HL-60/S4 treated with retinoic acid at 250 ng/mL for 4 days and 3 days (cell line): ENCODE measurements around the gene UMODL1.

Source experiments
- in situ Hi-C: fragments of 300-500 bp; cut with MboI; formaldehyde crosslinking; loops from 2 replicates; pipeline ENCODE4 v1.7.0; 2022; ENCODE audit warnings: low sequenced_read_pairs

UMODL1 gene

DNA sequence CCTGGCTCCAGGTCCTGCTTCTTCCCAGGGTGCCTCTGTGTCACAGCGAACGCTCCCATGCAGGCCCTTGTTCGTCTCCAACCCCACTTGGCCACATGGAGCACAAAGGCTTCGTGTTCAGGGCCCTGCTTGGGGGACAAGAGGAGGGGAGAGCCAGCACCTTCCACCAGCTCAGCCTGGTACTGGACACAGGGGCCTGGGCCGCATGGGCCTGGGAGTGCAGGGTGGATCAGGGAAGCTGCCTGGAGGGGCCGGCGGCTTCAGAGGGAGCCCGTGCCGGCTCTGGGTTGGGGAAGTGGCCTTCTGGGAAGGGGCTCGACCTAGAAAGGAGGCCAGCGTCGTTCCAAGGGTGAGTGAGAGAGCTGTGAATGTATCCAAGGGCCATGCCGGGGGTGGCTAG, 53.0 kb downstream of the UMODL1 start:
- in situ Hi-C loops = loop anchor here (25.0 kb wide), 1 partner anchor 512 kb away; no protein-coding TSS in a partner anchor

DNA sequence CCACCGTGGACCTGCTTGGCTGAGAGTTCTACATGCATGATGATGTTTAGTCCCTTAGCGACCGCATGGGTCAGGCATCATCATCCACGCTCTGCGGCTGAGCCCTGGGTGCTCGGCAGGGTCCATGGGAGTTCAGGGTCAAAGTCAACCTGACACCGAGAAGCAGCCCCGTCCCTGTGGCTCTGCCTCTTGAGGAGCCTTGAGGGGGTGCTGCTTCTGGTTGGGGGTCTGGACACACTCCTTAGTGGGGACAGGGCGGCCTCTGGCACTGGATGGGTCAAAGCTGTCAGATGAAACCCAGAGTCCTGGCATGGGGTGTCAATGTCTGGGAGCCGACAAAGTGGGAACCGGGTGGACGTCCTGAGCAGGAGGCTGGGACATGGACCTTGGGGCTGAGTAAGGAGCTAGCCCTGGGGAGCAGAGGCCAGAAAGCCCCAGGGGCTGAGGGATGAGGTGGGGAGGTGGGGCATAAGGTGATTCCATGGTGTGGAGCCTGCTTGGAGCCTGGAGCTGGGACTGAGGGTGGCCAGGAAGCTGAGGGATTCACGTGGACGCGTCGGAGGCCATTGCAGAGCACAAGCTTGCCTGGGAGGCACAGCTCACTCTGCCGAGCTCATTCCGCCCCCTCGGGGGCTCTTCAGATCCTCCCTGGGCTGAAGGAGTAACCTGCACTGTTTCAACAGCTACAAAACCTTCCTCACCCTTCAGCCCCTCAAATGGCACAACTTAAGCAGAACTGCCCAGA, 53.9 kb downstream of the UMODL1 start:
- in situ Hi-C loops = loop anchor here (25.0 kb wide), 1 partner anchor 513 kb away; no protein-coding TSS in a partner anchor

DNA sequence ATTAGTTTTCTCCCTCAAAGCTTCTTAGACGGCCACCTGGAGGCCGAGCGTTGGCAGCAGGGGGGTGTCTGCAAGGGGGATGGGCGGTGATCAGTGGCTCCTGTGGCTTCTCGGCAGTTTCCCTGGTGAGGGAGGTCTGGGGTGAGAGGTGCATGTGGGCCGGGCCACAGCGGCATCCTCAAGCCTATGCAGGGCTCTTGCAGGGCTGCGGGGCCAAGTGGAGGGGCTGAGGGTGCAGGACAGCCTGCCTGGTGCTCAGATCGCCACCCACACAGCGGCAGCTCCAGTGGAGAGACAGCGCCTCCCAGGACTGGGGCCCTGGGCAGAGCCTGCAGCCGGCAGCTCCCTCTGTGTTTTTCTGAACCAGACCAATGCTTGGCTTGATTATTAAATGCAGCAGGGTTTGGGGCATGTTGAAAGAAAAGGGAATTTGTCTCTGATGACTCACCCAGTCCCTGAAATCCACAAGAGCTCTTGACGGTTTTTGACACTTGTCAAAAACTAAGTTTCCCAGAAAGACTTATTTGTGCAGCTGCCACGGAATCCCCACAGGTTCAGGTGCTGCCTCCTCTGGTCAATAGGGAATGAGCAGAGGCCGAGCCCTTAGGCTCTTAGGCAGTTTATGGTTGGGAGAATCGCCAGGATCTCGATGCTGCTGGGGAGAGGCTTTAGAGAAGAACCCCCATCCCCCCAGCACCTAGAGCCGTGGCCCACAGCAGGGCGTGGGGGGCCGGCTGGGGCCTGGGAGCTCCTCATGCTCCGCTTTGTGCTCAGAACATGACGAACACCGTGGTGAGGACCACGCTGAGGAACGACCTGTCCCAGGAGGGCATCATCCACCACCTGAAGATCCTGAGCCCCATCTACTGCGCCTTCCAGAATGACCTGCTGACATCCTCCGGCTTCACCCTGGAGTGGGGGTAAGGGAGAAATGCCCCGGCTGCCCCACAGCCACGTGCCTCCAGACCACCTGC, 54.7 kb downstream of the UMODL1 start:
- in situ Hi-C loops = no loop called here

- in situ Hi-C loops = no loop called here
Observed at GRCh38 chr21:42127164-42128150, 56.3 kb downstream of the UMODL1 start.

DNA sequence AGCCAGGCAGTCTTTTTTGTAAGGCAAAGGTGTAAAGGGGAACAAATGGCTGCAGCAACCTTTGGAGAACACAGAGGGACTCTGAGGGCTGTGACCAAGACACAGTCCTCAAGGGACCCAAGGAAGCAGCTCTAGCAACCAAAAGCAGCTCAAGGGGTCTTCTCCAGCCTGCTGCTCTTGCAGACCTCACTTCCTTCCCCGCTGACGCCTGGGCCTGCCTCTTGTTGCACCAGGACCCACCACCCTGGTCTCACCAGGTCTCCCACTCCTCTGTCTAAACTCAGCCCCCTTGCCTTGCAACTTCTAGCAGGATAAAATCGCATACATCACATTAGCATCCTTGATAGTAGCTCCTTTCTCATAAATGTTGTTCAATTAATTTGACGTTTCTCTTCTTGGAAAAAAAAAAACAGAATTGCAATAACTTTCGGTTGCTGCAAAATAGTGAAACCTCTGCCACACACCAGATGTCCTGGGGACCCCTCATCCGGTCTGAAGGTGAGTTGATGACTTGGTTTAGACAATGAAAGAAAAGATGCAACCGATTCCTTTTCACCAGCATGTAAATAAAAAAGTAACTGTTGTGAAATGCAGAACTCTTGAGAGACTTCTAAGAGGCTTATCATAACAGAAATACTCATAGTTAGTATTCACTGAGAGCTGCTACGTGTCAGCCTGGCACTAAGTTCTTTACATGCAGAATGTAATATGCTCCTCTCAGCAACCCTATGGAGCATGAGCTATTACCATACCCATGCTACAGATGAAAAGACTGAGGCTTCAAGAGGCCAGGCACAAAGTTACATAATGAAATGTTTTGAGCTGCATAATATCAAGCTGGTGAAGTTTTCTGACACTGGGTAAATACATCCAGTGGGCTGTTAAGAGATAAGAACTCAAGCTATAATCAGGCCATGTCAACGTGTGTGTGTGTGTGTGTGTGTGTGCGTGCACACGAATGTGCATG, 58.5 kb downstream of the UMODL1 start:
- in situ Hi-C loops = no loop called here

GRCh38 chr21:42130441-42130840, 59.3 kb downstream of the UMODL1 start:
- in situ Hi-C loops = no loop called here

DNA sequence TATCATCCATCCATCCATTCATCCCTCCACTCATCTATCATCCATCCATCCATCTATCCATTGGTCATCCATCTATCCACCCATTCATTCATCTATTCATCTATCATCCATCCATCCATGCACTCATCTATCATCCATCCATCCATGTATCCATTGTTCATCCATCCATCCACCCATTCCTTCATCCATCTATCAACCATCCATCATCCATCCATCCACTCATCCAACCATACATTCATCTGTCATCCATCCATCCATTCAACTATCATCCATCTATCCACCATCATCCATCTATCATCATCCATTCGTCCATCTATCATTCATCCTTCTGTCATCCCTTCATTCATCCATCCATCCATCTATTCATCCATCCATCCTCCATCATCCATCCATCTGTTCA, 61.1 kb downstream of the UMODL1 start:
- in situ Hi-C loops = no loop called here

DNA sequence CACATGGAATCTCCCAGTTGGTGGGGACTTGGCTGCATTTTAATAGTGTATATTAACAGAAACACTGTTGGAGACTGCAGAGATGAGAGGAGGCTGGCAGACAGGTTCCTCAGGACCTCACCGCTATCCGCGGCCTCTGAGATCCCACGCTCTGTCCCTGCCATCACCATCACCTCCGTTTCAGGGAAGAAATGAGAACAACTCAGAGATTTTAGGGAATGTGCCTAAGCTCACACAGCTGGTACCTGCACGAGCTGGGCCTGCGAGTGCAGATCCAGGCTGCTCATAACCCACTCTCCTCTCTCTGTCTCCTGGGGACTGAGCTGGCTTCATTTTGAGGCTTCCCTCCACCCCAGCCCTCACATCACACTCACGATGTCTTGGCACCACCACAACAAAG, 62.0 kb downstream of the UMODL1 start:
- in situ Hi-C loops = no loop called here

DNA sequence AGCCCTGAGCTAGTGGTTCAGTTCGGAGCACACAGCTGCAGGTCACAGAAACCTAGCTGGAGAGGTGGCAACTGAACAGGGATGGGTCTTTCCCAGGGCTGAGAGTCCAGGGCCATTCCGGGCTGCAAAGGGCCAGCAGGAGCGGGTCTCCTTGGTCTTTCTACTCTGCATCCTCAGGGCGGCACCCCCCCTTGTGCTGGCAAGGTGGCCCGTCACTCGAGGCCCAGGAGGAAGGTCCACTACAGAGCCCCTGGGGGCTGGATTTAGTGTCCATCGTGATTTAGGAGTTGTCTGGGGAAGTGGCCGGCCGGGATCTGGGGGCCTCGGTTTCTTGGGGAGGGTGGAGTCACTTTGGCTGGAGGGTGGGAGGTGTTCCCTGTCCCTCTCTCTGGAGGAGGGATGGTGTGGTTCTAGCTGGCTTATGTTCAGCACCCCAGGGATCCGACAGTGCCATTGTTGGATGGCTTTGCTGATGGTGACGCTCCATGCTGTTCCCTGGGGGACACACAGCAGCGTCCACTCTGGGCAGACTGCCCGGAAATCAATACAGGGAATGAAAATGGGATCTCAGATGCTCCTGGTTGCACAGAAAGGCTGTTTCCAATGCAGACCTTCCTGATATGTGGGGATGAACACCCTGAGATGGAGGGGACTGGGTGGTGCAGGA, 64.4 kb downstream of the UMODL1 start:
- in situ Hi-C loops = no loop called here

DNA sequence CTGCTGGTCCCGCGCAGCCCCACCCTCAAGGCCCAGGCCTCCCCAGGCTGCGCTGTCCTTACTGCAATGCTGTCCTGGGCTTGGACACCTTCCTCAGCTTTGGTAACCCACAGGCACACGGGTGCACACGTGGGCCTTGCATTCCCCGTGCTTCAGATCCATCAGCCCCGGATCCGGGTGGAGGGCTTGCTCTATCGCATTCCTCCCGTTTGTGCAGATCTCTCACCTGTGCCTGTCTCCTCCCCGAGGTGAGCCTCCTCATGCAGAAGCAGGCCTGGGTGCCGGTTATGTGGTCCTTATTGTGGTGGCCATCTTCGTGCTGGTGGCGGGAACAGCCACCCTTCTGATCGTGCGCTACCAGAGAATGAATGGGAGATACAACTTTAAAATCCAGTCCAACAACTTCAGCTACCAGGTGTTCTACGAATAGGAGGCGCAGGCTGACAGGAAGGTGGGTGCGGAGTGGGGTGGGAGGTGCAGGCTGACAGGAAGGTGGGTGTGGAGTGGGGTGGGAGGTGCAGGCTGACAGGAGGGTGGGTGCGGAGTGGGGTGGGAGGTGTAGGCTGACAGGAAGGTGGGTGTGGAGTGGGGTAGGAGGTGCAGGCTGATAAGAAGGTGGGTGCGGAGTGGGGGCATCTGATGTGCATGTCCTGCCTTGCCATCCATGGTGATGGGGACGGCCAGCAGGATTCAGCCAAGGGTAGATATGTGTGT, 66.2 kb downstream of the UMODL1 start:
- in situ Hi-C loops = no loop called here

- in situ Hi-C loops = no loop called here
Observed at GRCh38 chr21:42140196-42140934, 69.2 kb downstream of the UMODL1 start.

GRCh38 chr21:42141643-42142042, 70.5 kb downstream of the UMODL1 start:
- in situ Hi-C loops = no loop called here

- in situ Hi-C loops = no loop called here
Observed at GRCh38 chr21:42142141-42142540, 71.0 kb downstream of the UMODL1 start.

GRCh38 chr21:42142627-42143026, 71.5 kb downstream of the UMODL1 start:
- in situ Hi-C loops = no loop called here

DNA sequence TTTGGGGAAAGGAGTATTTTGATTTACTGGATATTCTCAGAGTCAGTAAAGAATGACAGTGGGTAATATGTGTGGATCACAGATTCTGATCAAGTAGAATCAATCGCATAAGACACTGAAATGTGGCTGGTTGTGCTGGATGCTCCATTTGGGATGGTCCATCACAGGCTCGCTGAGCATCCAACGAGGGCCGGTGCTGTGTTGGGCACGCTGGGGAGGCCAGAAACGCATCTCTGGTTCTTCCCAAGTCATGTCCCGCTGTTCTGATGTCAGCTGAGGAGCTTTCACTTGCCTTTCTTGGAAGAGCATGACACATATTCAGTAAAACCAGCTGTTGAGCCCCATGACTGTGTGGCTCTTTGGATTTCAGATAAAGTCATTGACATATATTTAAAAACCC, 72.0 kb downstream of the UMODL1 start:
- in situ Hi-C loops = no loop called here

GRCh38 chr21:42144221-42144620, 73.1 kb downstream of the UMODL1 start:
- in situ Hi-C loops = no loop called here

DNA sequence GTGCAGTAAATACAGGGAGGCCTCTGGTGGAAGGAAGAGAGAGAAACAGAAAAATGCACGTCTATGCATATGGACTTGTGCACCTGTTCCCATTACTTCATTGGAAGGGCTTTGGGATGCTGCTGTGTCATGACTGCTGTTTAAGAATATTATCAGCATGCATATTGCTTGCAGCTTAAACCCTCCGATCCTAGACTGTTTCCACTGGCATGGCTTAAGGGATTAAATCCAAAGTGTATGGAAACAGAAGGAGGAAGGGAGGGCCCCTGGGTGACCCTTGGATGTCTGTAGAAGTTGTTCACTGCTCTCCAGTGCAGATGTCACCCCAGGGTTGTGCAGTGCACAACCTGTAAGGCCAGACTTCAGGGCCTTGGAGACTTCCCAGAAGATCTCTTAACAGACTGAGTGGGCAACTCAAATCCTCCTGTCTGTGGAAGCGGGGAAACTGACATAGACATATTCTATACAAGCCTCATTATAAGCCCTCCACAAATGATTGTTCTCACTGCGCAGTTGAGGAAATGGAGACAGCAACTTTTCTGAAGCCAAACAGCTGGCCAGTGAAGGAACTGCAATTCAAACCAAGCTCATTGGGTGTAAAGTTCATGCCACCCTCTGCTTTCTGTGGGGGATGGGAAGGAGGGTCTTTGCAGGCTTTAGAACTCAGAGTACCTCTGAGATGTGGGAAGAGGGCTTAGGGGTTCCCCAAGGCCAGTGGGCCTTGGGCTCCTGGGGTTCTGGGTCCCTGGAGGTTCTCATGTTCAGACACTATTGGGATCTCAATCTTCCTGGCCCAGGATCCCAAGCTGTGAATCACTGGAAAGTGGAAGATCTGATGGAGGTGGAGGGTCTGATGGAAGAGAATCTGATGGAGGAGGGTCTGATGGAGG, 73.8 kb downstream of the UMODL1 start:
- in situ Hi-C loops = no loop called here
